KMS-11 (cell line): ENCODE results near the gene GDF2.

ENCODE experiments used
- H2AFZ ChIP-seq: fragments of 200-600 bp; sonication (generic); 2 replicates; pipeline ENCODE4 v1.6.1; 2016; ENCODE audit warnings: antibody characterized with exemption, mixed run types, low read depth
- H3K27ac ChIP-seq: fragments of 200-600 bp; sonication (generic); 2 replicates; pipeline ENCODE4 v1.6.1; 2016; ENCODE audit warnings: mild to moderate bottlenecking, mixed run types
- H3K27me3 ChIP-seq: fragments of 200-600 bp; sonication (generic); 2 replicates; pipeline ENCODE4 v1.6.1; 2017; ENCODE audit warnings: mild to moderate bottlenecking, low read depth, mixed run types, moderate library complexity; ENCODE audit not compliant: insufficient read depth
- H3K36me3 ChIP-seq: fragments of 200-600 bp; sonication (generic); 2 replicates; pipeline ENCODE4 v1.6.1; 2017; ENCODE audit warnings: mild to moderate bottlenecking, mixed run types; ENCODE audit not compliant: insufficient read depth
- H3K4me1 ChIP-seq: fragments of 200-600 bp; sonication (generic); 2 replicates; pipeline ENCODE4 v1.6.1; 2016; ENCODE audit warnings: mild to moderate bottlenecking, low read depth, mixed run types; ENCODE audit not compliant: poor library complexity, severe bottlenecking
- H3K4me2 ChIP-seq: fragments of 200-600 bp; sonication (generic); 2 replicates; pipeline ENCODE4 v1.7.0; 2016; ENCODE audit warnings: mild to moderate bottlenecking, mixed run types
- H3K4me3 ChIP-seq: fragments of 200-600 bp; sonication (generic); IDR thresholded peaks from 2 replicates; pipeline ENCODE4 v1.6.1; 2017; ENCODE audit warnings: low read depth, low read length, mixed read lengths; ENCODE audit not compliant: insufficient read depth
- H3K79me2 ChIP-seq: fragments of 200-600 bp; sonication (generic); 2 replicates; pipeline ENCODE4 v1.6.1; 2016; ENCODE audit warnings: low read depth, mixed run types; ENCODE audit not compliant: insufficient read depth
- H3K9ac ChIP-seq: fragments of 200-600 bp; sonication (generic); 2 replicates; pipeline ENCODE4 v1.6.1; 2016; ENCODE audit warnings: mild to moderate bottlenecking, mixed run types
- H4K20me1 ChIP-seq: fragments of 200-600 bp; sonication (generic); 2 replicates; pipeline ENCODE4 v1.6.1; 2016; ENCODE audit warnings: mild to moderate bottlenecking, mixed run types; ENCODE audit not compliant: insufficient read depth
- CTCF ChIP-seq: fragments of 200-600 bp; sonication (generic); conservative IDR thresholded peaks from 2 replicates; pipeline ENCODE4 v1.6.1; 2017; ENCODE audit warnings: low read depth, mild to moderate bottlenecking, antibody characterized with exemption, low read length, moderate library complexity, mixed read lengths

The GDF2 gene

DNA sequence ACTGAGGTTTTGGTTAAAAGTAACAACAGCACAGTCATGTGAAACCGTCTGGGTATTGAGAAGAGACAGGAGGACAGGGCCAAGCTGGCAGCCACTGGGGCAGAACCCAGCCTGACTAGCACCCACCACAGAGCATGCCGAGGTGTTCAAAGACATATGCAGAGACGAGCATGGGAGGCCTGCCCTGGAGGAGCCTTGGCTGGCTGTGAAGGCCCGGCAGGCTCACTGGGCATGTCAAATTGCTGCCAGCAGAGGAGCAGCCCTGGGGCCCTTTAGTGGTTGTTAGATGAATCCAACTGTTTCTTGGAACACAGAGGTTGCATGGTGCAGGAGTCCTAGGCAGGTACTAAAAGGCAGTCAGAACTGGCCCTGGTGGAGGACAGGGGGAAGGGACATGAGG lies 5.0 kb upstream of the GDF2 start:
- Histone ChIP-seq H3K27me3 (no peaks in the 10 kb centered on the region), H3K79me2 (no peaks in the 10 kb centered on the region), H3K36me3 (no peaks in the 10 kb centered on the region), H4K20me1 (no peaks in the 10 kb centered on the region), H3K27ac (no peak overlapping the region), H3K9ac (no peak overlapping the region), H3K4me2 (no peak overlapping the region), H2AFZ (no peak overlapping the region), H3K4me3 (no peak overlapping the region), H3K4me1 (no peaks in the 10 kb centered on the region)
- no peak for TF ChIP-seq CTCF

- no peak overlapping the region for H3K4me3 ChIP-seq
- no peak overlapping the region for H2AFZ ChIP-seq
- TF ChIP-seq CTCF = no peak
Observed at GRCh38 chr10:47318706-47319105, 3.5 kb upstream of the GDF2 start.

DNA sequence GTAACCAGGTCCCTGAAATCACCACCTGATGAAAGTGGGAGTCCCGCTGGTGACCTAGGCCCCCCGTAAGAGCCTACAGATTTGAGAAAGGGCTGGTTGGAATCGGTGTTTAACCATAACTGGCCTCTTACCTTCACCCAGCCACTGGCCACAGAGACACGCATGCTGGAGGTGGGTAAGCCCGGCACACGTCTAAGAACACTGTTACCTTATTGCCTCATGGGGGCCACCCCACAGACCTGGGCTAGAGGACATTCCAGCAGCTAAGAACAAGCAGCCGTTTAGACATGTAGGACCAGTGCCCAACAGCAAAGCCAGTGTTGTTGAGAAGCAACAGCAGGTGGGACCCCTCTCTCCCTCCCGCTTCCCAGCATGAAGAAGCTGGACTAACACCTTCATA lies 2.5 kb upstream of the GDF2 start:
- H3K4me1 ChIP-seq = no peaks in the 10 kb centered on the region
- H3K36me3 ChIP-seq = no peaks in the 10 kb centered on the region
- no peaks in the 10 kb centered on the region for H4K20me1 ChIP-seq
- H3K9ac ChIP-seq = no peak overlapping the region
- H3K4me3 ChIP-seq = no peak overlapping the region
- H3K27me3 ChIP-seq = no peaks in the 10 kb centered on the region
- no peak for TF ChIP-seq CTCF
- H2AFZ ChIP-seq = no peak overlapping the region
- no peak overlapping the region for H3K4me2 ChIP-seq
- no peaks in the 10 kb centered on the region for H3K79me2 ChIP-seq
- H3K27ac ChIP-seq = no peak overlapping the region

More at GRCh38 chr10:47318706-47319105, 3.5 kb upstream of the GDF2 start:
- Histone ChIP-seq H4K20me1 (no peaks in the 10 kb centered on the region), H3K79me2 (no peaks in the 10 kb centered on the region), H3K4me1 (no peaks in the 10 kb centered on the region), H3K27ac (no peak overlapping the region), H3K4me2 (no peak overlapping the region), H3K27me3 (no peaks in the 10 kb centered on the region), H3K9ac (no peak overlapping the region), H3K36me3 (no peaks in the 10 kb centered on the region)

- no peak overlapping the region for H2AFZ ChIP-seq
- H3K36me3 ChIP-seq = no peaks in the 10 kb centered on the region
- no peak for TF ChIP-seq CTCF
- no peak overlapping the region for H3K9ac ChIP-seq
- no peak overlapping the region for H3K4me3 ChIP-seq
- no peak overlapping the region for H3K27ac ChIP-seq
- no peaks in the 10 kb centered on the region for H3K4me1 ChIP-seq
- H3K27me3 ChIP-seq = no peaks in the 10 kb centered on the region
- H3K79me2 ChIP-seq = no peaks in the 10 kb centered on the region
- no peak overlapping the region for H3K4me2 ChIP-seq
- no peaks in the 10 kb centered on the region for H4K20me1 ChIP-seq
Observed at GRCh38 chr10:47320812-47321211, 1.4 kb upstream of the GDF2 start.
